Measurements from ENCODE around the gene AGPS.

The AGPS gene

DNA sequence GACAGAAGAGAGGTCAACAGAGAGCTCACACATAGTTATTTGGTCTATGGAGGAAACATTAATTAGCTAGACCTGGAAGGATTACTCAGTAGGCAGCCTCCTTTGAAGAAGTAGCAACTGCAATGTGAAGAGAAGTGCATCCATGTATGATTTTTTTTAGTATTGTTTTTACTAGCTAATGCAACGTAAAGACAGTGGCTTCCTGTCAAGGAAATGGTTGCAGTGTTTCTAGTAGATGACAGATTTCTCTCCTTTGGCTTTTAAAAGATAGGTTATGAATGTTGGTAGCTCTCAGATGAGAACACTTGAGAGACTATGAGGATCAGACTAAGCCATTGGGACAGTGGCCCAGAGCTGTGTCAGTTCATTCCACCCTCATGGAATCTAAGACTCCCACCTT lies 175.8 kb downstream of the AGPS start:
- TF ChIP-seq POLR2AphosphoS5 (IDR thresholded peaks at IDR 0.05; ENCODE audit: low read depth, low read length) (no peak), SIN3A (IDR thresholded peaks at IDR 0.05; ENCODE audit: borderline replicate concordance, insufficient read depth, low read length) (no peak), TAF1 (IDR thresholded peaks at IDR 0.05; ENCODE audit: borderline replicate concordance, insufficient read depth, low read length) (no peak)
- TF ChIP-seq, protein P1, sequence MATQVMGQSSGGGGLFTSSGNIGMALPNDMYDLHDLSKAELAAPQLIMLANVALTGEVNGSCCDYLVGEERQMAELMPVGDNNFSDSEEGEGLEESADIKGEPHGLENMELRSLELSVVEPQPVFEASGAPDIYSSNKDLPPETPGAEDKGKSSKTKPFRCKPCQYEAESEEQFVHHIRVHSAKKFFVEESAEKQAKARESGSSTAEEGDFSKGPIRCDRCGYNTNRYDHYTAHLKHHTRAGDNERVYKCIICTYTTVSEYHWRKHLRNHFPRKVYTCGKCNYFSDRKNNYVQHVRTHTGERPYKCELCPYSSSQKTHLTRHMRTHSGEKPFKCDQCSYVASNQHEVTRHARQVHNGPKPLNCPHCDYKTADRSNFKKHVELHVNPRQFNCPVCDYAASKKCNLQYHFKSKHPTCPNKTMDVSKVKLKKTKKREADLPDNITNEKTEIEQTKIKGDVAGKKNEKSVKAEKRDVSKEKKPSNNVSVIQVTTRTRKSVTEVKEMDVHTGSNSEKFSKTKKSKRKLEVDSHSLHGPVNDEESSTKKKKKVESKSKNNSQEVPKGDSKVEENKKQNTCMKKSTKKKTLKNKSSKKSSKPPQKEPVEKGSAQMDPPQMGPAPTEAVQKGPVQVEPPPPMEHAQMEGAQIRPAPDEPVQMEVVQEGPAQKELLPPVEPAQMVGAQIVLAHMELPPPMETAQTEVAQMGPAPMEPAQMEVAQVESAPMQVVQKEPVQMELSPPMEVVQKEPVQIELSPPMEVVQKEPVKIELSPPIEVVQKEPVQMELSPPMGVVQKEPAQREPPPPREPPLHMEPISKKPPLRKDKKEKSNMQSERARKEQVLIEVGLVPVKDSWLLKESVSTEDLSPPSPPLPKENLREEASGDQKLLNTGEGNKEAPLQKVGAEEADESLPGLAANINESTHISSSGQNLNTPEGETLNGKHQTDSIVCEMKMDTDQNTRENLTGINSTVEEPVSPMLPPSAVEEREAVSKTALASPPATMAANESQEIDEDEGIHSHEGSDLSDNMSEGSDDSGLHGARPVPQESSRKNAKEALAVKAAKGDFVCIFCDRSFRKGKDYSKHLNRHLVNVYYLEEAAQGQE (IDR thresholded peaks at IDR 0.05; ENCODE audit: insufficient read depth in 1 of 2, low read depth in 2 of 2, low read length in 2 of 2), result no peak

DNA sequence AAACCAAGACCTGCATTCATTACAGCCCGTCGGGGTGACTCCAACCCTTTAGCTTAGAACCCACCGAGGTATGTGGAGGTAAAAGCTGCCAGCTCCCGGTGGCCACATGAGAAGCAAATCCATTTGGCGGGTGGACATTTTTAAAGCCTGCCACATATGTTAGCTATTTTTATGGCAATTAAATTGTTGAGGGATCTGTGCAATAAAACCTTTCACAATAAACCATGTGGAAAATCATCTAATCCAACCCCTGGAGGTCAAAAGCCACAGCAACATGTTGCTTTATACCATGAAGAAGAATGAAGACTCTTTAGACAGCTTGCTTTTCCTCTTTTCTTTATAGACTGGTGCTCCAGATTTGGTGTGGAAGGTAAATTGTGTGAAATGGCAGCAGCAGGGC lies 176.3 kb downstream of the AGPS start:
- TF ChIP-seq, protein P1 (IDR thresholded peaks at IDR 0.05; ENCODE audit: insufficient read depth in 1 of 2, low read depth in 2 of 2, low read length in 2 of 2), result no peak
- TF ChIP-seq SIN3A (IDR thresholded peaks at IDR 0.05; ENCODE audit: borderline replicate concordance, insufficient read depth, low read length) (no peak), TAF1 (IDR thresholded peaks at IDR 0.05; ENCODE audit: borderline replicate concordance, insufficient read depth, low read length) (no peak), POLR2AphosphoS5 (IDR thresholded peaks at IDR 0.05; ENCODE audit: low read depth, low read length) (no peak), FOXP2 (optimal IDR thresholded peaks at IDR 0.05; ENCODE audit: borderline replicate concordance, extremely low read depth, extremely low read length, insufficient read depth) (no peak)

DNA sequence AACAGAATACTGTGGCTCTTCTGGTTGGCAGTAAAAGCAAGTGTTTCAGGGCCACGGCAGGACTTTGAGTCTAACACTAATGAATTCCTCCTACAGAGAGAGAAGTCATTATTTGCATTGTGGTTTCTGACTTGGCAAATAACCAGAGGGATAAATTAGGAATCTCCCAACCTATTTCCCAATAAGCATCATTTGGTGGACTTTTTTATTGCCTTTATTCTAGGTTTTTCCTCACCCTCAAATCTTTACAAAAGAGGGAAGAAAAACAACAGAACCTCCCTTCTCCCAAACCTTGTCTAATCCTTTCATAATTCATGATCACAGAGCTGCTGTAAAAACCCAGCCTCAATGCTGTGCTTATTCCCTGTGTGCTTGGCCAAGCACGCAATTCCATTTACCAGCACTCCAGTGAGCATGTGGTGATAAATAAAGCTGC lies 179.7 kb downstream of the AGPS start:
- TF ChIP-seq SIN3A (IDR thresholded peaks at IDR 0.05; ENCODE audit: borderline replicate concordance, insufficient read depth, low read length) (no peak), POLR2AphosphoS5 (IDR thresholded peaks at IDR 0.05; ENCODE audit: low read depth, low read length) (no peak), TAF1 (IDR thresholded peaks at IDR 0.05; ENCODE audit: borderline replicate concordance, insufficient read depth, low read length) (no peak)
- TF ChIP-seq, protein P1 (IDR thresholded peaks at IDR 0.05; ENCODE audit: insufficient read depth in 1 of 2, low read depth in 2 of 2, low read length in 2 of 2), result no peak

DNA sequence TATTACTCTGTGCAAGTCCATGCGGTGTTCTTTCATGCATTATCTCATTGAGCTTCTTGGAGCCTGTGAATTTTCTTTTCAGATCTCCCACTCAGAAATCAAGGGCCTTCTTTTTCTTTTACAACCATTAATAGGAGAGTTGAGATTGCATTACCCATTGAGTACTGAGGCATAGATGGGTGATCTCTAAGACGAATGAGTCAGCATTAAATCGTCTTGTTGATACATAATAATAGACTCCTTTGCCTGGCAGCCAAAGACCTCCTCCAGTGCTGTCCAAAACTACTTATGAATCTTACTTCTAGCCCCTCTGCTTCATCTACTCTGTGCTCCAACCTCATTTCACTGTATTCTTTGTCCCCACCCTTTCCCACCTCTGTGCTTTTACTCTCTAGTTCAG lies 180.5 kb downstream of the AGPS start:
- TF ChIP-seq FOXP2 (optimal IDR thresholded peaks at IDR 0.05; ENCODE audit: borderline replicate concordance, extremely low read depth, extremely low read length, insufficient read depth), result no peak
- no peak for TF ChIP-seq SIN3A (IDR thresholded peaks at IDR 0.05; ENCODE audit: borderline replicate concordance, insufficient read depth, low read length)
- TF ChIP-seq TAF1 (IDR thresholded peaks at IDR 0.05; ENCODE audit: borderline replicate concordance, insufficient read depth, low read length), result no peak
- TF ChIP-seq POLR2AphosphoS5 (IDR thresholded peaks at IDR 0.05; ENCODE audit: low read depth, low read length), result no peak
- TF ChIP-seq, protein P1 (IDR thresholded peaks at IDR 0.05; ENCODE audit: insufficient read depth in 1 of 2, low read depth in 2 of 2, low read length in 2 of 2), result no peak

DNA sequence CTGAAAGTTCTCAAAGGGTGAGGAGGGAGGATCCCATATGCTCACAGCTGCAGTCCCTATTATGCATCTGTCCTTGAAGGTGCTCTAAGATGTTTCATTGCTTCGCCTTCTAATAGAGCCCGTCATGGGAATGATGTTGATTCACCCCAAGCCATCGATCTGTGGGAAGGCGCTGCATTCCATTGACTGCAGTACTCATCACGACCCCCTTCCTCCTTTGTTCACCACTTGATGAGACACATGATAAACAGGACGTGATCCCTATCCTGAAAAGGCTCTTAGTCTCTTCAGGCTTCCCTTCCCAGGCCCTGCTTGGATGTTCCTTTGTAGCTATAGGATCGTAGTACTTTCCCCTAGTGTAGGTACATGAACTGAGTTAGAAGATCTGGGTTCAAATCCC lies 181.8 kb downstream of the AGPS start:
- TF ChIP-seq SIN3A (IDR thresholded peaks at IDR 0.05; ENCODE audit: borderline replicate concordance, insufficient read depth, low read length) (no peak), POLR2AphosphoS5 (IDR thresholded peaks at IDR 0.05; ENCODE audit: low read depth, low read length) (no peak)
